OCI-LY1 (cell line): ENCODE data around the gene OSBPL2.

Source experiments
- CTCF ChIP-seq: fragments of 200-600 bp; sonication (generic), shearing (Covaris generic); IDR thresholded peaks from 2 replicates; pipeline ENCODE4 v1.5.1; 2017; ENCODE audit warnings: mild to moderate bottlenecking, antibody characterized with exemption, low read length, moderate library complexity, mixed read lengths
- EZH2 ChIP-seq: fragments of 200-600 bp; sonication (generic), shearing (Covaris generic); IDR thresholded peaks from 2 replicates; pipeline ENCODE4 v1.8.0; 2017; ENCODE audit warnings: borderline replicate concordance, mixed run types, mild to moderate bottlenecking, antibody characterized with exemption, low read length, moderate library complexity, mixed read lengths

GRCh38 chr20:62216636-62217566 is 21.4 kb upstream of the OSBPL2 start:
- no peak for TF ChIP-seq EZH2
- no peak for TF ChIP-seq CTCF
